ENCODE data around the gene ZNHIT1.

The ZNHIT1 gene

GRCh38 chr7:101170617-101171441 lies 47.1 kb upstream of the ZNHIT1 start:
- H3K4me3 ChIP-seq (ENCODE audit: low read depth in 1 of 2, low read length in 1 of 2), result no peak overlapping the region
- H3K27ac ChIP-seq, result no peak overlapping the region
- no peaks in the 10 kb centered on the region for H3K9me3 ChIP-seq
- no peaks in the 10 kb centered on the region for H3K36me3 ChIP-seq
- TF ChIP-seq, protein P1, sequence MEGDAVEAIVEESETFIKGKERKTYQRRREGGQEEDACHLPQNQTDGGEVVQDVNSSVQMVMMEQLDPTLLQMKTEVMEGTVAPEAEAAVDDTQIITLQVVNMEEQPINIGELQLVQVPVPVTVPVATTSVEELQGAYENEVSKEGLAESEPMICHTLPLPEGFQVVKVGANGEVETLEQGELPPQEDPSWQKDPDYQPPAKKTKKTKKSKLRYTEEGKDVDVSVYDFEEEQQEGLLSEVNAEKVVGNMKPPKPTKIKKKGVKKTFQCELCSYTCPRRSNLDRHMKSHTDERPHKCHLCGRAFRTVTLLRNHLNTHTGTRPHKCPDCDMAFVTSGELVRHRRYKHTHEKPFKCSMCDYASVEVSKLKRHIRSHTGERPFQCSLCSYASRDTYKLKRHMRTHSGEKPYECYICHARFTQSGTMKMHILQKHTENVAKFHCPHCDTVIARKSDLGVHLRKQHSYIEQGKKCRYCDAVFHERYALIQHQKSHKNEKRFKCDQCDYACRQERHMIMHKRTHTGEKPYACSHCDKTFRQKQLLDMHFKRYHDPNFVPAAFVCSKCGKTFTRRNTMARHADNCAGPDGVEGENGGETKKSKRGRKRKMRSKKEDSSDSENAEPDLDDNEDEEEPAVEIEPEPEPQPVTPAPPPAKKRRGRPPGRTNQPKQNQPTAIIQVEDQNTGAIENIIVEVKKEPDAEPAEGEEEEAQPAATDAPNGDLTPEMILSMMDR (IDR thresholded peaks at IDR 0.05), result no peak
- peaks cover 100% of the 10 kb centered on the region for H3K27me3 ChIP-seq
- H3K4me1 ChIP-seq (ENCODE audit: control insufficient read depth in 1 of 2, insufficient read depth in 1 of 2, low read depth in 1 of 2, low read length in 1 of 2), result peaks cover 2 to 15% of the 10 kb centered on the region in 2 experiments

GRCh38 chr7:101171442-101171837 lies 46.5 kb upstream of the ZNHIT1 start:
- TF ChIP-seq, protein P1 (IDR thresholded peaks at IDR 0.05), result no peak
- no peak overlapping the region for H3K27ac ChIP-seq
- H3K4me1 ChIP-seq (ENCODE audit: control insufficient read depth in 1 of 2, insufficient read depth in 1 of 2, low read depth in 1 of 2, low read length in 1 of 2), result peaks cover 0 to 11% of the 10 kb centered on the region in 2 experiments
- no peaks in the 10 kb centered on the region for H3K36me3 ChIP-seq
- H3K9me3 ChIP-seq, result no peaks in the 10 kb centered on the region
- H3K27me3 ChIP-seq, result peaks cover 100% of the 10 kb centered on the region
- H3K4me3 ChIP-seq (ENCODE audit: low read depth in 1 of 2, low read length in 1 of 2), result no peak overlapping the region

DNA sequence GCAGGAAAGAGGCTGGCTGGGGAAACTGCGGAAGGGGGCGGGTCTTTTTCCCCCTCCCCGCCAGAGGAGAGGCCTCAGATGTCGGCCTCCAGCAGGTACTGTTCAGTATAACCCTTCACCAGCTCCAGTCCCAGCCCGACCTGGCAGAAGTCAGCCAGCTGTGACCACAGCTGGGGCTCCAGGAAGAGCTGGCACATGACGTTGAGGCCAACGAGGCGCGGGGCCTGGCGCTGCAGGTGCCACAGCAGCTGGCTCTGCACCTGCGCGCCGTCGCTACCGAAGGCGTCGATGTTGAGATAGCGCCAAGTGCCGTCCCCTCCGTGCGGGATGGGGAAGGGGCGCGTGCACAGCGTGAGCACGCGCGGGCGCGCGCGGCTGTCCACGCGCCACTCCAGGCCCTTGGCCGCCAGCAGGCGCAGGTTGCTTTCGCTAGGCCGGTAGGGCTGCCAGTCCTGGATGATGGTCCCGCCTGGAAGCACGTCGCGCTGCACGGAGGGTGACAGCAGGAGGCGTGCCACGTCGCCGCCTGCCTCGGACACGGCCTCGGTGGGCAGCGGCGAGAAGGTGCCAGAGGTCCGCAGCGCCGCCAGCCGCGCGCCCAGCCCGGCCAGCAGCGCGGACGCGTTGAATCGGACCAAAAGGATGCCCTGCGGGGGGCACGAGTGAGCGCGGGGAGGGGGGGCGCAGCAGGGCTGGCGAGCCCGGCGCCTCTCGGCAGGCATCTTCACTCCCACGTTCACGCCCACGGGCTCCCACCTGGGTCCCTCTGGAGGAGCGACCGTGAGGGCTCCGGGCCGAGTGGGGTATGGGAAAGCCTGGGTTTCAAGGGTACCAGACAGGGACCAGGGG lies 45.7 kb upstream of the ZNHIT1 start:
- no peak overlapping the region for H3K4me3 ChIP-seq (ENCODE audit: low read depth in 1 of 2, low read length in 1 of 2)
- H3K27ac ChIP-seq, result no peak overlapping the region
- H3K36me3 ChIP-seq, result no peaks in the 10 kb centered on the region
- no peaks in the 10 kb centered on the region for H3K9me3 ChIP-seq
- H3K27me3 ChIP-seq, result peaks cover 100% of the 10 kb centered on the region
- H3K4me1 ChIP-seq (ENCODE audit: control insufficient read depth in 1 of 2, insufficient read depth in 1 of 2, low read depth in 1 of 2, low read length in 1 of 2), result peaks cover 0 to 11% of the 10 kb centered on the region in 2 experiments
- TF ChIP-seq, protein P1 (IDR thresholded peaks at IDR 0.05), result no peak

GRCh38 chr7:101172854-101173751 lies 44.9 kb upstream of the ZNHIT1 start:
- Histone ChIP-seq H3K4me3 (ENCODE audit: low read depth in 1 of 2, low read length in 1 of 2) (no peak overlapping the region), H3K4me1 (ENCODE audit: control insufficient read depth in 1 of 2, insufficient read depth in 1 of 2, low read depth in 1 of 2, low read length in 1 of 2) (peaks cover 0 to 11% of the 10 kb centered on the region in 2 experiments), H3K9me3 (no peaks in the 10 kb centered on the region), H3K27me3 (peaks cover 100% of the 10 kb centered on the region), H3K36me3 (no peaks in the 10 kb centered on the region), H3K27ac (no peak overlapping the region)
- TF ChIP-seq, protein P1 (IDR thresholded peaks at IDR 0.05), result no peak

DNA sequence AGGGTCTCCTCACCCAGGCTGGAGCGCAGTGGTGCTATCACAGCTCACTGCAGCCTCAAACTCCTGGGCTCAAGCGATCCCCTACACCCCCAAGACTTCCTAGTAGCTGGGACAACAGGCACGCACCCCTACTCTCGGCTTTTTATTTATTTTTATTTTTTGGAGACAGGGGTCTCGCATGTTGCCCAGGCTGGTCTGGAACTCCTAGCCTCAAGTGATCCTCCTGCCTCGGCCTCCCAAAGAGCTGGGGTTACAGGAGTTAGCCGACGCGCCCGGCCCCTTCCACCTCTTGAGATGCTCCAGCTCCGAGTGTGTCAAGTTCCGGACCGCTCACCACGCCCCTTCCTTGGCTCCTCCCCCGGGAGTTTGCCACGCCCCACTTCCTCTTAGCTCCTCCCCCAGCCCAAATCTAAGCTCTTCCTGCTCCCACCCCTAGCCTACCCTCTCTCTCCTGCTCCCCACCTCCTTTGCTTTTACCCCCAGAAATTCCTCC lies 44.2 kb upstream of the ZNHIT1 start:
- Histone ChIP-seq H3K9me3 (no peaks in the 10 kb centered on the region), H3K4me3 (ENCODE audit: low read depth in 1 of 2, low read length in 1 of 2) (no peak overlapping the region), H3K4me1 (ENCODE audit: control insufficient read depth in 1 of 2, insufficient read depth in 1 of 2, low read depth in 1 of 2, low read length in 1 of 2) (peaks cover 0 to 11% of the 10 kb centered on the region in 2 experiments), H3K36me3 (no peaks in the 10 kb centered on the region), H3K27me3 (peaks cover 100% of the 10 kb centered on the region), H3K27ac (no peak overlapping the region)
- TF ChIP-seq, protein P1 (IDR thresholded peaks at IDR 0.05), result no peak
